B cell (primary cell): ENCODE measurements around the gene PDK2.

Experiments
- CTCF ChIP-seq: fragments of 200-600 bp; IDR thresholded peaks from one replicate; pipeline ENCODE4 v1.8.0; 2022; ENCODE audit warnings: antibody characterized with exemption, mild to moderate bottlenecking
- EZH2 ChIP-seq: IDR thresholded peaks from 2 replicates; pipeline ENCODE4 v1.6.1; 2012; ENCODE audit warnings: borderline replicate concordance, low read depth, mild to moderate bottlenecking, moderate library complexity, low read length; ENCODE audit not compliant: insufficient read depth, poor library complexity, severe bottlenecking

GRCh38 chr17:50066995-50067394, 28.2 kb upstream of the PDK2 start:
- TF ChIP-seq CTCF (no peak), EZH2 (no peak)
